Activated effector memory CD4-positive, alpha-beta T cell treated with Interleukin-2 at 50 U/mL for 16 hours (primary cell): ENCODE data around the gene ZNG1B.
A peak's percentile ranks its signal among the peaks of the same experiment; 100 is the strongest.
"Not testable (repeated sequence)": the region's sequence is repeated elsewhere in the genome, so short reads cannot be mapped to it uniquely, and the experiment has no call there.

Experiments
- DNase-seq: peaks from one replicate; pipeline ENCODE4 v3.0.0-alpha.2; 2020

Gene ZNG1B

DNA sequence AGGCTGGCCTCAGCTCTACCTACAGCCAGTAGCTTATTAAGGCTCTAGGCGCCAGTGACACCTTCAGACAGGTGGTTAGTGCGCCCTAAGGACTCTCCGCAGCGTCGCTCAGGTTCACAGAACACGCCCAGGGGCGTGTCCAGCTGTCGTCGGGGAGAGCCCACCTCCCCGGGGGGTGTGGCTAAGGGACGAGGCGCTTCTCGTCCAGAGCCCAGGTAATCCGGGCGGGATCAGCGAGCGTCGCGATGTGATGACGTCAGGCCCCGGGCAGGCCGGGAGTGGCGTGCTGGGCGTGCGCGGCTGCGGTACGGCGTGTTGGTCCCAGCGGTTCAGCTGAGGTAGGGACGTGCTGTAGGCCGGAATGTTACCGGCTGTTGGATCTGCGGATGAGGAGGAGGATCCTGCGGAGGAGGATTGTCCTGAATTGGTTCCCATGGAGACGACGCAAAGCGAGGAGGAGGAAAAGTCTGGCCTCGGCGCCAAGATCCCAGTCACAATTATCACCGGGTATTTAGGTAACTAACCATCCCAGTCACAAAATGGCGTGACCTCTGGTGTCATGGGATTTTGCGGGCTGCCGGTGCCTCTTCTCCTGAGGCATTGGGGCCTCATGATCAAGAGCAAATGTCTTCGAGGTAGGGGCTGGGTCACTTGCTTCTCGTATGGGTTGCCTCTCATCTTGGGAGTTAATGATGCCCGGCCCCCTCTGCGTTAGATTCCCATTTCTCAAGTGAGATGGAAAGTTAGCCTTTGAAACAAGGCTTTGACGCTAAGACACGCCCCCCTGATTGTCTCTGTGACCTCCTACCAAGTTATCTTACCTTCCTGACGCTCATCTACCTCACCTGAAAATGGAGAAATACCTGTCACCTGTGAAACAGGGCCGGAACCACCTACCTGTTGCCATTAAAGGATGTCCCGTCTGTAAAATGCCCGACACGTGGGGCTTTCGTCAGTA is at the start of gene ZNG1B:
Gene ZNG1B (plus strand): TSS at position 184 of the 958 bp plus-strand sequence. CDS start 178 bp downstream, at position 362.
- DNase-seq, result peak; percentile 72

DNA sequence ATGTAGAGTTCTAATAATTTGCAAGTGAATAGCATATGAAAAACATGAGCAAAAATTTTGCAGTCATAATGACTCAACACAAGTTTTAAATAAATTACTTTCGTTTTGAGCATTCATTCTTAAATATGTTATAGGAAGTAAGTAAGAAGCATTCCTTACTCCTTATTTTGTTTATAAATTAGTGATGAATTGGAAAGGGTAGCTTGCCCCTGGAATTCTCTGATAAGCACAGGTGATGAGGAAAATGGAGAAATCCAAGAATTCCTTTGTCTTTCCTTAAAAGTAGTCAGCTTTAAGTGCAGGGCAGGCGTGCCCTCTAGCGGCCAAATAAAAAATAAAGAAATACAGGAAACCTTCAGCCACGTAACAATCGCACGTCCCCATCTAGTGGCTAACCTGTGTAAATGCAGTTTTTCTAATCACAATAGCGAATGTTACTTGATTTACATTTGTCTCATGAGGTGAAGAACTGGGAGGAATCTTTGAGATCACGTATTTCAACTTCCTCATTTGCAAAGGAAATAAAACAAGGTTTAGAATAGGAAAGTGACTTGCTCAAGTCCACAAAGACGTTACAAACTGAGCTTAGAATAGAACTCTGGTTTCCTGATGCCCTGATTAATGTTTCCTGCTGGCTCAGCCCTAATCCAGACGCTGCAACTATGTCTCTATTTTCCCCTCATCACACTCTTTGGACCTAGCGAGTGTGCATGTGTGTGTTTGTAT is 47.2 kb upstream of the ZNG1B start:
- peak; percentile 38 for DNase-seq

DNA sequence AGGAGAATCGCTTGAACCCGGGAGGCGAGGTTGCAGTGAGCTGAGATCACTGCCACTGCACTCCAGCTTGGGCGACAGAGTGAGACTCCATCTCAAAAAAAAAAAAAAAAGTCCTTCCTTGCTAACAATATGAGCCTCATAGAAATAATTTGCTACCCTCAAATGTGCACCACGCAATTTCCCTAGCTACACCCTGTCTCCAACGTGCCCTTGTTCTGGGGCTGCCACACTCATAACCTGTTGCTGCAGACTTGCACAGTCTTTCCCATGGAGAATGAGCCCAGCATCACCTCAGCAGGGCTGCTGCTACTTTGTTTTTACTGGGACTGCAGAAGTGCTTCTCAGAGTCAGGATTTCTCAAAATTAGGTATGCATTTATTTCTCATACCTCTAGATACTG is 46.4 kb upstream of the ZNG1B start:
- DNase-seq, result no peak

DNA sequence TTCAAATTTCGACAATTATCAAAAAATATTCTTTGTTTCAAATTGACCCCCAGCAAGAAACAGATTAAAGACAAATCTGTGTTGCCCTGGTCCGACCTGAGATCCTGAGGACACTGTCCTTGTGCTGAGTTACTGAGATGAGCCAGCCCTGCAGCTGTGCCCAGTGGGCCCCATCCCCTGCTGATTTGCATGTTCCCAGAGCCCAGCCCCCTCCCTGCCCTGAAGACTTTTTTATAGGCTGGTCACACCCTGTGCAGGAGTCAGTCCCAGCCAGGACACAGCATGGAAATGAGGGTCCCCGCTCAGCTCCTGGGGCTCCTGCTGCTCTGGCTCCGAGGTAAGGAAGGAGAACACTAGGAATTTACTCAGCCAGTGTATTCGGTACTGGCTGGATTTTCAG is 31.4 kb upstream of the ZNG1B start:
- no peak for DNase-seq

DNA sequence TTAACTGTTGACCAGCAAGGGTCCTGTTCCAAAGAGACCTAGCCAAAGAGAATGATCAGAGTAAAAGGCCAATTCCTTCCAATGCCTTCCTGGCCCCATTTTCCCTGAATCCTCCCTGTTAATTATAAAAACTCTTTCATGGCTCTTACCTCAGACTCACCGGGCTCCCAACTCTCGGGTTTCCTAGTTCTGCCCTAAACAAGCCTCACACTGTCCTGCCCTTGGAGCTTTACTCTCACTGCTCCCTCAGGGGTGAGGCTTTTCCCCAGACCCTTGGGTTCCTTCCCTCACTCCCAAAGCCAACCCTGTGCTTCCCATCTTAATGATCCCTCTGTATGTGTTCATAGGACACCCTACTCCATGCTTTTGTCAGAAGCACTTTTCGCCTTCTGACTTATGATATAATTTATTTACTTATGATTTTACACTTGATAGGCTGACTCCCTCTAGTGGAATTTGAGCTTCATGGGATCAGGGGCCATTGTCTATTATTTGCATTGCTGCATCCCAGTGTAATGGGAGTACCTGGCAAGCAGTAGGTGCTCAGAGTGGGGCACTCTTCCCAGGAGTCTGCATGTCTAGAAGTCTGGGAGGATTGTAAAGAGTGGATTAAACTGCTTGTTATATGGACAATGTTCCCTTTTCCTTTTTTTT is 29.9 kb upstream of the ZNG1B start:
- DNase-seq, result no peak

DNA sequence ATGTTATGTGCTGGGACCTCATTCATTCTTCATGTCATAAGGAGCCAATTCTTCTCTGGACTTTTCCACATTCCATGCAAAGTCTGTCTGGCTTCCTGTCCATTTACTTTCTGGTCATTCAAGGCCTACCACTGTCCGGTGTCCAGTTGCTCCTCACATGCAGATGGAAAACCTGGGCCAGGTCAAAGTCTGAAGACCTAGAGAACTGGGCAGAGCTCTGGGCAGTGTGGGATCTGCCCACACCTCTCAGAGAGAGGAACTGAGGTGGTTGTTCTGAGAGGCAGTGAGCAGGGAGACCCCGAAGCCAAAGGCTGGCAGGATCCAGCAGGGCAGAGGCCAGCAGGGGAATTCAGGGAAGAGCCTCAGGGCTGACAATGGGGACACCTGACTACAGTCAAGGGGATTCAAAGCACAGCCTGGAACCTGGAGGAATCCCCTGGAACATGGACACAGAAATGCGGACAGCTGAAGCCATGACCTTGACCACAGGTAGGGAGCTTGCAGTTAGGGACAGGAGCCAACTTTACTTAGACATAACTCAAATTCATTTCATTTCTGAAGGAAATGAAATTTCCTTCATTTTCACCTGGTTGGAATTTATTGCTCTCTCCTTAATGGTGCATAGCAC is 25.7 kb upstream of the ZNG1B start:
- DNase-seq, result not testable (repeated sequence)

DNA sequence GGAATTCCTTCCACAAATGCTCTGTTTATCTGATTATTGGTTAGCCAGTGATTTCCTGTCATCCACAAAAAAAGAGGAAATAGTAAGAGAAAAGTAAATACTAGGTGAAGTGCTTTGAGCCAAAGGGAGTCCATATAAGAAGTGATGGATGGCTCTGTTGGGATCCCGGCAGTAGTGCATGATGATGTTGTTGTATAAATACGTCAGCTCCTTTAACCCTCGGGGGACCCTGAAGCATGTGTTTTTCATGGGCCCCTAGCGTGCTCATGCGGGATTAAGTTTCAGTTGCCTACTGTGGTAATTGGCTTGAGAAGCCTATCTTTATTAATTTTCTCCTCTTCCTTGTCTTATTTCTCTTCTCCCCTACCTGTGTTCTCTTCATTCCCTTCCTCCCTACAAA is 24.7 kb upstream of the ZNG1B start:
- not testable (repeated sequence) for DNase-seq

DNA sequence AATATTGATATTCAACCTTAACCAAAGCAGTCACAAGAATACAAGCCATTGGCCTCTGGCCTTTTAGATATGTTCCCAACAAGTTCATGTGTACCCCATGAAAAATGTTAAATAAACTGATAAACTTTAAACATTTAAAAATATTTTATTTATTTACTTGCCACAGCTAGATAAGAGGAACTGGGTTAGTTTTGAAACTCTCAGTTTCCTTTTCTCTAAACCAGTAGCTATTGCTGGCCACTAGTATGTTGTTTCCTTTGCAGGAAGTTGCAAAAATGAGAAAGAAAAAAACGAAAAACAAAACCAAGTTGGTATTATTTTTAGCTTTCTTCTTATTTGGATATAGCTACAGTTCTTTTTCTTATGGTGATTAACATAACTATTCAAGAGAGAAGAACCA is 5.7 kb upstream of the ZNG1B start:
- not testable (repeated sequence) for DNase-seq

GRCh38 chr2:113433468-113433867 is 4.0 kb upstream of the ZNG1B start:
- not testable (repeated sequence) for DNase-seq

GRCh38 chr2:113465770-113466169 is 28.3 kb downstream of the ZNG1B start:
- DNase-seq, result not testable (repeated sequence)

- DNase-seq, result not testable (repeated sequence)
These were observed 39.3 kb downstream of the ZNG1B start for GRCh38 chr2:113476688-113477368.

GRCh38 chr2:113496527-113496926 is 59.0 kb downstream of the ZNG1B start:
- not testable (repeated sequence) for DNase-seq

- DNase-seq, result not testable (repeated sequence)
These were observed 60.9 kb downstream of the ZNG1B start, which contains the start of gene FOXD4L1 for GRCh38 chr2:113498365-113498764. FOXD4L1 (plus strand) TSS chr2:113498665; CDS start chr2:113499257, 592 bp downstream.

- not testable (repeated sequence) for DNase-seq
These were observed 61.8 kb downstream of the ZNG1B start for GRCh38 chr2:113499019-113499885.

DNA sequence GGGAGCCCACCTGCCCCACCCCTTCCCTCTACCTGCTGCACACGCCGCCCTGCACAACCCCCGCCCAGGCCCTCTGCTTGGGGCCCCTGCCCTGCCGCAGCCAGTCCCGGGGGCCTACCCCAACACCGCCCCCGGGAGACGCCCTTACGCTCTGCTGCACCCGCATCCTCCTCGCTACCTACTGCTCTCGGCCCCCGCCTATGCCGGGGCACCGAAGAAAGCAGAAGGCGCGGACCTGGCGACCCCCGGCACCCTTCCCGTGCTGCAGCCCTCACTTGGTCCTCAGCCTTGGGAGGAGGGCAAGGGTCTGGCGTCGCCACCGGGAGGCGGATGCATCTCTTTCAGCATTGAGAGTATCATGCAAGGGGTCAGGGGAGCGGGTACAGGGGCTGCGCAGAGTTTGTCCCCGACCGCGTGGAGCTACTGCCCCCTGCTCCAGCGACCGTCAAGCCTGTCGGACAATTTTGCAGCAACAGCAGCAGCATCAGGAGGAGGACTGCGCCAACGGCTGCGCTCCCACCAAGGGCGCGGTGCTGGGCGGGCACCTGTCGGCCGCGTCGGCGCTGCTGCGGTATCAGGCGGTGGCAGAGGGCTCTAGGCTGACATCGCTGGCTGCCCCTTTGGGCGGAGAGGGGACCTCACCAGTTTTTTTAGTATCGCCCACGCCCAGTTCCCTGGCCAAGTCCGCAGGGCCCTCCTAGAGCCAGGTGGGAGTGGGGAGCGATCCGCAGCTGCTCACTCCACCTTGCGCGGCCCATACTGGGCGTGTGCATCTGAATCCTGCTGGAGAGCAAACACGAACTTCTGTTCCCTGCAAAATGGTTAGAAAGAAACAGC is 62.6 kb downstream of the ZNG1B start:
- DNase-seq, result not testable (repeated sequence)

DNA sequence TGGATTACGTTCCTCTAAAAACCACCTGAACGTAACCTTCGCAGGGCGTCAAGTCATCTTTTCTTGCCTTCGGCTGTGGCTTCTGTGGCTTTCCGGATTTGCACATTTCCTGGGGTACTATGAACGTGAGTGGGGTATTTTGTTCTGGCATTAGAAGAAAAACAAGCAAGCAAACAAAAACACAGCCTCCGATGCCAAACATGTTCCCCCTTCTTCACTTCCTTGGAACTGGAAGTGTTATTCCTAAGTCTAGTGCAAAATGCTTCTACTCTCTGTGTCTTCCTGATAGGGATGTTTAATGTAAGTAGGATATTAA is 63.2 kb downstream of the ZNG1B start:
- not testable (repeated sequence) for DNase-seq

GRCh38 chr2:113502216-113503093 is 65.0 kb downstream of the ZNG1B start:
- not testable (repeated sequence) for DNase-seq

DNA sequence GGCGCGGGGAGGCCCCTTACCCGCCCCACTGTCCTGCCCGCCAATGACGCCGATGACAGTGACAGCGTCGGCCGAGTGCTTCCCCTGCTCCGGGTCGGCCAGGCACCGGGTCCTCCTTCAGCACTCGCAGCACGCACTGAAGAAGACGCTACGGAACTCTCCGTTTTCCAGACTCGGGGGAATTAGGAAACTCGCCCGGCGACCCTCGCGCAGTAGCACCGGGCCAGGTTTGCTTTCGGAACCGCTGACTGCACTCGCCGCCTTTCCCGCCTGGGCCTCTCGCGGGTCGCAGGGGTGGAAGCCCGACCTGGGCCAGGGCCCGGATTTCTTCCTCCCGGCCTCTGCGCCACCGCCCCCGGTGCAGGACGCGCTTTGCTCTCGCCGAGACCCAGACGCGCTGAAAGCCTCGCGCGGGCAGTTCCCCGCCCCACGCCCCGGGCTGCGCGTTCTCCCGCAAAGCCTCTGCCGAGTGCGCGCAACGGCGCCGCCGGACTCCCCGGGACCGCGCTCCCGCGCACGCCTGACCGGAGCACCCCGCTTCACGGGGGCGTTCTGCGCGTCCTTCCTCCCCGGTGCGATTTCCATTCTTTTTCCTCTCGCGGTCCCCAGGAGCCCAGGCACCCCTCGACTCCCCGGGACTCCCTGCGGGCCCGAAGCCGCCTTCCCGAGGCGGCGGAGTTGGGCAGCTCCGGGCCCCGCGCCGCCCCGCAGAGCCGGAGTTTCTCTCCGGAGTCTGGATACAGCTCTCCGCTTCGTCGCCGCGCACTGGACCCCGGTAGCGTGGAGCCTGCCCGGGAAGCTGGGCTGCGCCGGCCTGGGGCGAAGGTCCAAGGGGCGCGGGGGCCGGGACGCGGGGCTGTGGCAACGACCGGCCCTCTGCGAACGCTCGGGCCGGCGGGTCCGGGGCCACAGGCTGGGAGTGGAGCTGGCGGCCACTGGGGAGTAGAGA is 65.9 kb downstream of the ZNG1B start:
- DNase-seq, result not testable (repeated sequence)
